Large intestine (tissue), 3 donors: Measurements from ENCODE around the gene WSCD1. TPM values are rescaled to one million over a fixed set of nuclear protein-coding genes. Genes with fewer than 3 reads are reported as not detected.

Experiments
- DNase-seq, 2 donors: peaks; one replicate each; pipeline versions ENCODE4 v3.0.0 to v3.0.0-alpha.2; 2013
- H3K27ac ChIP-seq: one replicate; pipeline ENCODE4 v1.5.1; 2013; ENCODE audit warnings: low read length
- H3K27me3 ChIP-seq: 2 replicates; pipeline ENCODE4 v1.6.1; 2013; ENCODE audit warnings: low read length; ENCODE audit not compliant: control insufficient read depth, insufficient read depth
- H3K36me3 ChIP-seq: 2 replicates; pipeline ENCODE4 v1.6.1; 2013; ENCODE audit warnings: low read length; ENCODE audit not compliant: control insufficient read depth, insufficient read depth
- H3K4me1 ChIP-seq: one replicate; pipeline ENCODE4 v1.6.1; 2013; ENCODE audit warnings: low read length; ENCODE audit not compliant: control insufficient read depth, insufficient read depth
- H3K4me3 ChIP-seq: one replicate; pipeline ENCODE4 v1.5.1; 2013; ENCODE audit warnings: low read length
- H3K9me3 ChIP-seq: one replicate; pipeline ENCODE4 v1.6.1; 2013; ENCODE audit warnings: mild to moderate bottlenecking, low read depth, low read length, moderate library complexity; ENCODE audit not compliant: control insufficient read depth
- WGBS: methylation state at CpG from one replicate; pipeline ENCODE4 v1.1.5; 2013; ENCODE audit warnings: low lambda C conversion rate; ENCODE audit not compliant: insufficient coverage; 5-methylcytosine and 5-hydroxymethylcytosine counted together
- polyA plus RNA-seq: library from polyadenylated mRNA; unstranded; fragments of 120-200 nt; gene quantifications from one replicate; pipeline ENCODE4 v1.2.1, GENCODE V29; 2013

Gene WSCD1
- polyA plus RNA-seq, 1 donor: 1.9 TPM

GRCh38 chr17:6072157-6072556 is 2.0 kb downstream of the WSCD1 start:
- H3K4me1 ChIP-seq: peaks cover 3% of the 10 kb centered on the region
- WGBS: no CpG with 5 or more reads among the region's 3 CpGs

GRCh38 chr17:6072611-6073010 is 2.4 kb downstream of the WSCD1 start:
- Histone ChIP-seq H3K9me3 (no peaks in the 10 kb centered on the region), H3K27me3 (peaks cover 42% of the 10 kb centered on the region), H3K27ac (no peak overlapping the region), H3K36me3 (no peaks in the 10 kb centered on the region), H3K4me1 (peaks cover 3% of the 10 kb centered on the region), H3K4me3 (no peak overlapping the region)
- WGBS: no CpG with 5 or more reads among the region's 5 CpGs
- no peak for DNase-seq

More at GRCh38 chr17:6072157-6072556, 2.0 kb downstream of the WSCD1 start:
- Histone ChIP-seq H3K9me3 (no peaks in the 10 kb centered on the region), H3K27me3 (peaks cover 46% of the 10 kb centered on the region), H3K4me3 (no peak overlapping the region), H3K27ac (no peak overlapping the region), H3K36me3 (no peaks in the 10 kb centered on the region)
- no peak for DNase-seq

- no peak overlapping the region for H3K4me3 ChIP-seq
- peaks cover 3% of the 10 kb centered on the region for H3K4me1 ChIP-seq
- DNase-seq: no peak
- 100% methylated on average over 1 of the region's 7 CpGs for WGBS
- H3K27me3 ChIP-seq: peaks cover 32% of the 10 kb centered on the region
- H3K36me3 ChIP-seq: no peaks in the 10 kb centered on the region
- no peak overlapping the region for H3K27ac ChIP-seq
- no peaks in the 10 kb centered on the region for H3K9me3 ChIP-seq
These were observed 3.4 kb downstream of the WSCD1 start for GRCh38 chr17:6073620-6074019.

DNA sequence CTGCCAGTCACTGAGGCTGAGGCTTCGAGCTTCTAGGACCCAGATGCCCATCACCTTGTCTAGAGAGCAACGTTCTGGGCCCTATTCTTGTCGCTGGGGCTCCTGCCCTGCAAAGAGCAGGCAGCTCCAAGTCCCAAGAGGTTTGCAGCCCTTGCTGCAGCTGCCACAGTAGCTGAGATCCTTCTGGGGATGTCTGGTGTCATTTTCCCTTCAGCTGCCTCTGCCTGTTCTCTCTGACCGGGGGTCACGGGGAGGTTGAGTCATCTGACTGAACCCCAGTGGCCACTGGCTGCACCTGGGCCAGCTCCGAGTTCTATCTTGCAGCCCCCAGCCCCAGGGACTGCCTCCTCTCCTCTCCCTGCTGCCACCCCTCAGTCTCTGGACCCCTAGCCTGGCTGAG is 4.9 kb downstream of the WSCD1 start:
- H3K27me3 ChIP-seq: peaks cover 19% of the 10 kb centered on the region
- no CpG with 5 or more reads among the region's 6 CpGs for WGBS
- no peaks in the 10 kb centered on the region for H3K4me1 ChIP-seq
- no peaks in the 10 kb centered on the region for H3K9me3 ChIP-seq
- H3K4me3 ChIP-seq: no peak overlapping the region
- H3K27ac ChIP-seq: no peak overlapping the region
- no peaks in the 10 kb centered on the region for H3K36me3 ChIP-seq
- no peak for DNase-seq

- Histone ChIP-seq H3K36me3 (no peaks in the 10 kb centered on the region), H3K4me1 (no peaks in the 10 kb centered on the region), H3K27me3 (peaks cover 17% of the 10 kb centered on the region), H3K9me3 (no peaks in the 10 kb centered on the region), H3K27ac (no peak overlapping the region), H3K4me3 (no peak overlapping the region)
- WGBS: no CpG with 5 or more reads among the region's 8 CpGs
- DNase-seq: no peak
These were observed 5.7 kb downstream of the WSCD1 start for GRCh38 chr17:6075845-6076244.

DNA sequence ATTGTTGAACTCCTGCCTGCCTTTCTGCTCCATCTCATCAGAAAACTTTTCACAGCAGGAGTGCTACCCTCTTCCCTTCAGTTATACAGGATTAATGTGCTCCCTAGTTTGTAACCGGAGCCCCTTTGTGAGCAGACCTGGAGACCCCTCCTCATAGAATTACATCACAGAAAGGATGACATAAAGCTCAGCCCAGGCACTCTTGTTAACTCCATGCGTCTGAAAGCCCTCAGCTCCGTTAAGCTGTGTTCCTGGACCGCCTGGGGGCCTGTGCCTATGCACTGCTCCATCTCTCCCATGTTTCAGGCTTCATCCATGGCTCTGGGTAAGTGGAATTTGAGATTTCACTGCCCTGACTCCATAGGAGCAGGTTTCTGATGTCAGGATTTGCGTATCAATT is 7.6 kb downstream of the WSCD1 start:
- no CpG with 5 or more reads among the region's 5 CpGs for WGBS
- Histone ChIP-seq H3K9me3 (no peaks in the 10 kb centered on the region), H3K4me1 (no peaks in the 10 kb centered on the region), H3K4me3 (no peak overlapping the region), H3K27ac (no peak overlapping the region), H3K36me3 (no peaks in the 10 kb centered on the region), H3K27me3 (no peaks in the 10 kb centered on the region)
- no peak for DNase-seq

- H3K27ac ChIP-seq: no peak overlapping the region
- no CpG with 5 or more reads among the region's 9 CpGs for WGBS
These were observed 8.3 kb downstream of the WSCD1 start for GRCh38 chr17:6078458-6078871.

GRCh38 chr17:6079155-6079888 is 9.1 kb downstream of the WSCD1 start:
- no peaks in the 10 kb centered on the region for H3K27me3 ChIP-seq
- no peak overlapping the region for H3K27ac ChIP-seq
- no peaks in the 10 kb centered on the region for H3K9me3 ChIP-seq
- no CpG with 5 or more reads among the region's 13 CpGs for WGBS
- H3K4me3 ChIP-seq: no peak overlapping the region
- DNase-seq: no peak
- H3K4me1 ChIP-seq: no peaks in the 10 kb centered on the region
- H3K36me3 ChIP-seq: no peaks in the 10 kb centered on the region

More at GRCh38 chr17:6078458-6078871, 8.3 kb downstream of the WSCD1 start:
- Histone ChIP-seq H3K36me3 (no peaks in the 10 kb centered on the region), H3K9me3 (no peaks in the 10 kb centered on the region), H3K27me3 (no peaks in the 10 kb centered on the region), H3K4me1 (no peaks in the 10 kb centered on the region), H3K4me3 (no peak overlapping the region)
- DNase-seq: no peak

- no CpG with 5 or more reads among the region's 2 CpGs for WGBS
- H3K4me3 ChIP-seq: no peak overlapping the region
- H3K9me3 ChIP-seq: no peaks in the 10 kb centered on the region
- H3K36me3 ChIP-seq: no peaks in the 10 kb centered on the region
- H3K27me3 ChIP-seq: no peaks in the 10 kb centered on the region
- no peak overlapping the region for H3K27ac ChIP-seq
- no peak for DNase-seq
- H3K4me1 ChIP-seq: no peaks in the 10 kb centered on the region
These were observed 9.8 kb downstream of the WSCD1 start for GRCh38 chr17:6079960-6080359.

- Histone ChIP-seq H3K27me3 (no peaks in the 10 kb centered on the region), H3K27ac (no peak overlapping the region), H3K9me3 (no peaks in the 10 kb centered on the region), H3K4me3 (no peak overlapping the region), H3K36me3 (no peaks in the 10 kb centered on the region), H3K4me1 (no peaks in the 10 kb centered on the region)
- no peak for DNase-seq
- no CpG with 5 or more reads among the region's 35 CpGs for WGBS
These were observed 10.7 kb downstream of the WSCD1 start for GRCh38 chr17:6080711-6081430.
